SK-N-SH (cell line): ENCODE results near the gene DUOXA2. TPM values are rescaled to one million over a fixed set of nuclear protein-coding genes. Genes with fewer than 3 reads are reported as not detected.

Experiments
- CTCF ChIA-PET: fragments of 300-600, 350-600 bp; formaldehyde crosslinking; extraction: SDS; loops from one replicate; lab custom pipeline; 2021; lab: Yijun Ruan, JAX
- POLR2A ChIA-PET: fragments of 350-600 bp; sonication (Branson Sonifier 250); formaldehyde crosslinking; extraction: SDS; loops from one replicate; lab custom pipeline; 2020; ENCODE audit warnings: antibody characterized with exemption, inconsistent platforms; lab: Yijun Ruan, JAX
- DNase-seq: peaks from one replicate; pipeline ENCODE4 v3.0.0; 2012
- H2AFZ ChIP-seq: fragments of 200-600 bp; sonication (generic); 2 replicates; pipeline ENCODE4 v1.8.1; 2016; ENCODE audit warnings: antibody characterized with exemption, mild to moderate bottlenecking, low read depth
- H3F3A ChIP-seq: fragments of 200-600 bp; sonication (generic); replicated peaks from 2 replicates; pipeline ENCODE3; 2016; ENCODE audit warnings: antibody characterized with exemption, mild to moderate bottlenecking; ENCODE audit not compliant: insufficient read depth
- H3K27ac ChIP-seq, 2 experiments: fragments of 200-500 bp in 1 of 2; fragments of 200-600 bp in 1 of 2; sonication (Bioruptor generic) in 1 of 2; sonication (generic), shearing (Covaris generic) in 1 of 2; 2 replicates each; pipeline versions ENCODE4 v1.5.1 to v1.6.1; 2014 to 2016; ENCODE audit warnings: low read depth in 2 of 2, inconsistent platforms in 1 of 2, low read length in 1 of 2, mild to moderate bottlenecking in 1 of 2, mixed read lengths in 1 of 2
- H3K27me3 ChIP-seq: fragments of 200-600 bp; sonication (generic), shearing (Covaris generic); 2 replicates; pipeline ENCODE4 v1.6.1; 2016; ENCODE audit warnings: mixed run types; ENCODE audit not compliant: insufficient read depth
- H3K36me3 ChIP-seq, 2 experiments: fragments of 200-500 bp in 1 of 2; fragments of 200-600 bp in 1 of 2; sonication (Bioruptor generic) in 1 of 2; sonication (generic) in 1 of 2; replicated peaks in 1 of 2; 2 replicates each; pipeline versions ENCODE3 to v1.5.1; 2014 to 2016; ENCODE audit warnings: low read length in 1 of 2, mild to moderate bottlenecking in 1 of 2; ENCODE audit not compliant: insufficient read depth in 2 of 2, control insufficient read depth in 1 of 2
- H3K4me1 ChIP-seq, 2 experiments: fragments of 200-500 bp in 1 of 2; fragments of 200-600 bp in 1 of 2; sonication (Bioruptor generic) in 1 of 2; sonication (generic), shearing (Covaris generic) in 1 of 2; 2 replicates each; pipeline versions ENCODE4 v1.5.1 to v1.6.1; 2014 to 2016; ENCODE audit warnings: low read depth in 1 of 2, low read length in 1 of 2, mixed run types in 1 of 2; ENCODE audit not compliant: insufficient read depth in 2 of 2, control insufficient read depth in 1 of 2
- H3K4me2 ChIP-seq: fragments of 200-600 bp; sonication (generic), shearing (Covaris generic); 2 replicates; pipeline ENCODE4 v1.6.1; 2017; ENCODE audit warnings: mixed run types
- H3K4me3 ChIP-seq, 2 experiments: fragments of 200-500 bp in 1 of 2; fragments of 200-600 bp in 1 of 2; sonication (Bioruptor generic) in 1 of 2; sonication (generic), shearing (Covaris generic) in 1 of 2; 2 replicates each; pipeline versions ENCODE4 v1.5.1 to v1.8.1; 2014 to 2016; ENCODE audit warnings: low read depth in 2 of 2, inconsistent platforms in 1 of 2, low read length in 1 of 2, mild to moderate bottlenecking in 1 of 2, mixed read lengths in 1 of 2, moderate library complexity in 1 of 2
- H3K79me2 ChIP-seq: fragments of 200-600 bp; sonication (generic); 2 replicates; pipeline ENCODE4 v1.8.1; 2017; ENCODE audit warnings: mild to moderate bottlenecking; ENCODE audit not compliant: insufficient read depth
- H3K9ac ChIP-seq: fragments of 200-600 bp; sonication (generic); 2 replicates; pipeline ENCODE4 v1.6.1; 2017; ENCODE audit warnings: mixed run types
- H3K9me2 ChIP-seq: fragments of 200-600 bp; sonication (generic); 2 replicates; pipeline ENCODE4 v1.6.1; 2017; ENCODE audit warnings: mixed run types
- H3K9me3 ChIP-seq: fragments of 200-600 bp; sonication (generic); 2 replicates; pipeline ENCODE4 v1.6.1; 2017; ENCODE audit warnings: mixed run types, mild to moderate bottlenecking, moderate library complexity
- H4K20me1 ChIP-seq: fragments of 200-600 bp; sonication (generic); 2 replicates; pipeline ENCODE4 v1.6.1; 2017; ENCODE audit warnings: mild to moderate bottlenecking, mixed run types; ENCODE audit not compliant: insufficient read depth
- ELF1 ChIP-seq: IDR thresholded peaks from 2 replicates; pipeline ENCODE4 v1.4.0; 2012
- FOSL2 ChIP-seq: IDR thresholded peaks from 2 replicates; pipeline ENCODE4 v1.4.0; 2012; ENCODE audit warnings: low read depth, mild to moderate bottlenecking, moderate library complexity, borderline replicate concordance
- FOXM1 ChIP-seq: IDR thresholded peaks from 2 replicates; pipeline ENCODE4 v1.4.0; 2012; ENCODE audit warnings: low read depth, mild to moderate bottlenecking
- GABPA ChIP-seq: IDR thresholded peaks from 2 replicates; pipeline ENCODE4 v1.4.0; 2012; ENCODE audit warnings: low read depth, mild to moderate bottlenecking
- MXI1 ChIP-seq: IDR thresholded peaks from 2 replicates; pipeline ENCODE4 v1.6.1; 2012; ENCODE audit warnings: mild to moderate bottlenecking, low read depth, low read length, improper control_type of control experiment
- NRF1 ChIP-seq: IDR thresholded peaks from 2 replicates; pipeline ENCODE4 v1.6.1; 2012; ENCODE audit warnings: low read depth, mild to moderate bottlenecking, low read length
- RXRA ChIP-seq: IDR thresholded peaks from 2 replicates; pipeline ENCODE4 v1.4.0; 2012; ENCODE audit warnings: low read depth, mild to moderate bottlenecking, borderline replicate concordance
- SIN3A ChIP-seq: IDR thresholded peaks from 2 replicates; pipeline ENCODE4 v1.6.1; 2012; ENCODE audit warnings: low read depth, mild to moderate bottlenecking, low read length, moderate library complexity, borderline replicate concordance
- TAF1 ChIP-seq: IDR thresholded peaks from 2 replicates; pipeline ENCODE4 v1.6.1; 2012; ENCODE audit warnings: low read depth, mild to moderate bottlenecking, low read length, moderate library complexity, borderline replicate concordance
- TEAD4 ChIP-seq: IDR thresholded peaks from 2 replicates; pipeline ENCODE4 v1.4.0; 2012; ENCODE audit warnings: mild to moderate bottlenecking, borderline replicate concordance; ENCODE audit not compliant: insufficient read depth
- YY1 ChIP-seq: IDR thresholded peaks from 2 replicates; pipeline ENCODE4 v1.4.0; 2012; ENCODE audit warnings: low read depth, mild to moderate bottlenecking
- WGBS: methylation state at CpG from one replicate; pipeline ENCODE4 v1.1.6; 2017; ENCODE audit warnings: low lambda C conversion rate; 5-methylcytosine and 5-hydroxymethylcytosine counted together
- polyA plus RNA-seq, 3 experiments: library from polyadenylated mRNA; depleted of rRNA; stranded (reverse); fragments of >200 nt; gene quantifications; 2 replicates each; pipeline ENCODE4 v1.2.3, GENCODE V29; 2012
- TF ChIP-seq, protein P1 (sequence below): fragments of 150-350 bp; IDR thresholded peaks from 2 replicates; pipeline ENCODE4 v1.6.1; 2016; ENCODE audit warnings: mild to moderate bottlenecking, low read depth, low read length
- TF ChIP-seq, protein P2 (sequence below): fragments of 200-600 bp; sonication (generic); IDR thresholded peaks from 2 replicates; pipeline ENCODE4 v1.6.1; 2017; ENCODE audit warnings: antibody characterized with exemption, mild to moderate bottlenecking, moderate library complexity
- TF ChIP-seq, protein P3 (sequence below): IDR thresholded peaks from 2 replicates; pipeline ENCODE4 v1.4.0; 2012; ENCODE audit warnings: low read depth, borderline replicate concordance

DUOXA2 gene
- polyA plus RNA-seq, 1 of the 3 experiments (the other 2 are of a cell fraction) = not detected

DNA sequence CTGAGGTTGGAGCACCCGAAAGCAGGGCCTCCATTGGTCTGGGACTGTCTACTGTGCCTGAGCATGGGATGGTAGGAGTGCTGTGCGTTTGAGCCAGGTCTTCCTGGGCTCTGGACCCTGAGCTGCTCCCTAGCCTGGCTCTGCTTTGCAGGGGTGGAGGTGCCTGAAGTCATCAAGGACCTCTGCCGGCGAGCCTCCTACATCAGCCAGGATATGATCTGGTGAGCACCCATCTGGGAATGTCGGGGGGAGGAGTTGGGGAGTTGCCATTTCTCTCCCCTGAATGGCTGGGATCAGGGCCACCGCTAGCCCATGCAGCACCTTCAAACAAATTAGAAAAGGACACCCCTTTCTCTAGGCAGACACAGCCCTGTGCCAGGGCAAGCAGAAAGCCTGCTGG lies 36.4 kb downstream of the DUOXA2 start:
- H3K4me3 ChIP-seq = no peak overlapping the region
- no peak overlapping the region for H3K9ac ChIP-seq
- DNase-seq = no peak
- H3F3A ChIP-seq = no peaks in the 10 kb centered on the region
- peaks cover 0 to 3% of the 10 kb centered on the region in 2 experiments for H3K36me3 ChIP-seq
- TF ChIP-seq TEAD4 (no peak), FOSL2 (no peak), TAF1 (no peak), RXRA (no peak), FOXM1 (no peak), SIN3A (no peak), ELF1 (no peak), NRF1 (no peak), GABPA (no peak)
- TF ChIP-seq, protein P1, sequence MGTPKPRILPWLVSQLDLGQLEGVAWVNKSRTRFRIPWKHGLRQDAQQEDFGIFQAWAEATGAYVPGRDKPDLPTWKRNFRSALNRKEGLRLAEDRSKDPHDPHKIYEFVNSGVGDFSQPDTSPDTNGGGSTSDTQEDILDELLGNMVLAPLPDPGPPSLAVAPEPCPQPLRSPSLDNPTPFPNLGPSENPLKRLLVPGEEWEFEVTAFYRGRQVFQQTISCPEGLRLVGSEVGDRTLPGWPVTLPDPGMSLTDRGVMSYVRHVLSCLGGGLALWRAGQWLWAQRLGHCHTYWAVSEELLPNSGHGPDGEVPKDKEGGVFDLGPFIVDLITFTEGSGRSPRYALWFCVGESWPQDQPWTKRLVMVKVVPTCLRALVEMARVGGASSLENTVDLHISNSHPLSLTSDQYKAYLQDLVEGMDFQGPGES = no peak
- TF ChIP-seq, protein P2, sequence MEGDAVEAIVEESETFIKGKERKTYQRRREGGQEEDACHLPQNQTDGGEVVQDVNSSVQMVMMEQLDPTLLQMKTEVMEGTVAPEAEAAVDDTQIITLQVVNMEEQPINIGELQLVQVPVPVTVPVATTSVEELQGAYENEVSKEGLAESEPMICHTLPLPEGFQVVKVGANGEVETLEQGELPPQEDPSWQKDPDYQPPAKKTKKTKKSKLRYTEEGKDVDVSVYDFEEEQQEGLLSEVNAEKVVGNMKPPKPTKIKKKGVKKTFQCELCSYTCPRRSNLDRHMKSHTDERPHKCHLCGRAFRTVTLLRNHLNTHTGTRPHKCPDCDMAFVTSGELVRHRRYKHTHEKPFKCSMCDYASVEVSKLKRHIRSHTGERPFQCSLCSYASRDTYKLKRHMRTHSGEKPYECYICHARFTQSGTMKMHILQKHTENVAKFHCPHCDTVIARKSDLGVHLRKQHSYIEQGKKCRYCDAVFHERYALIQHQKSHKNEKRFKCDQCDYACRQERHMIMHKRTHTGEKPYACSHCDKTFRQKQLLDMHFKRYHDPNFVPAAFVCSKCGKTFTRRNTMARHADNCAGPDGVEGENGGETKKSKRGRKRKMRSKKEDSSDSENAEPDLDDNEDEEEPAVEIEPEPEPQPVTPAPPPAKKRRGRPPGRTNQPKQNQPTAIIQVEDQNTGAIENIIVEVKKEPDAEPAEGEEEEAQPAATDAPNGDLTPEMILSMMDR = no peak
- H3K27me3 ChIP-seq = no peaks in the 10 kb centered on the region
- no peaks in the 10 kb centered on the region for H3K9me3 ChIP-seq
- no peak overlapping the region for H3K27ac ChIP-seq
- POLR2A ChIA-PET = interaction anchor here (2.0 kb wide), 1 partner anchor 11 kb away, joined by 6 read pairs; no protein-coding TSS in a partner anchor
- no peaks in the 10 kb centered on the region for H3K9me2 ChIP-seq
- peaks cover 11 to 12% of the 10 kb centered on the region in 2 experiments; a peak in 3 of 4 replicates for H3K4me1 ChIP-seq
- no peak overlapping the region for H3K4me2 ChIP-seq
- CTCF ChIA-PET = interaction anchor here (0.7 to 4.3 kb wide), 7 partner anchors 12 to 307 kb away, joined by 3 to 25 read pairs (median 3); no protein-coding TSS in a partner anchor
- no peak overlapping the region for H2AFZ ChIP-seq
- no peaks in the 10 kb centered on the region for H4K20me1 ChIP-seq
- WGBS = 53% methylated on average over 3 of the region's 6 CpGs
- H3K79me2 ChIP-seq = no peaks in the 10 kb centered on the region

DNA sequence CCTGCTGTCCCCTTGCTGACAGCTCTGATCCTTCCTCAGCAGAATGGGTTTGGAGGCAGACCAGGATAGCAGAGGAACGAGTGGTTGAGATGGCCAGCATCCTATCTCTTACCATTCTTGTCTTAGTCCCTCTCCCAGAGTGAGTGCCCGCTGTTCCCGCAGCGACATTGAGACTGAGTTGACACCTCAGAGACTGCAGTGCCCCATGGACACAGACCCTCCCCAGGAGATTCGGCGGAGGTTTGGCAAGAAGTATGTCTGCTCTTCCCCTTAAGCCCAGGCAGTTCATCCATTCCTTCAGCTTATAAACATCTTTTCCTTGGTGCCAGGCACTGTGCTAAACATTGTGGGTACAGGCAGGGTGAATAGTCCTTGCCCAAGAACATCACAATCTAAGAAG lies 36.9 kb downstream of the DUOXA2 start:
- Histone ChIP-seq H3K9me2 (no peaks in the 10 kb centered on the region), H3K27ac (no peak overlapping the region), H3K4me3 (no peak overlapping the region), H3K4me2 (no peak overlapping the region), H2AFZ (no peak overlapping the region), H3K27me3 (no peaks in the 10 kb centered on the region), H3K4me1 (peaks cover 10 to 13% of the 10 kb centered on the region in 2 experiments; a peak in 3 of 4 replicates), H3F3A (no peaks in the 10 kb centered on the region), H3K36me3 (peaks cover 0 to 3% of the 10 kb centered on the region in 2 experiments), H3K9ac (no peak overlapping the region), H3K79me2 (no peaks in the 10 kb centered on the region), H4K20me1 (no peaks in the 10 kb centered on the region), H3K9me3 (no peaks in the 10 kb centered on the region)
- CTCF ChIA-PET = interaction anchor here (0.8 to 3.2 kb wide), 5 partner anchors 12 to 54 kb away, joined by 3 to 12 read pairs (median 3); no protein-coding TSS in a partner anchor
- TF ChIP-seq, protein P3, sequence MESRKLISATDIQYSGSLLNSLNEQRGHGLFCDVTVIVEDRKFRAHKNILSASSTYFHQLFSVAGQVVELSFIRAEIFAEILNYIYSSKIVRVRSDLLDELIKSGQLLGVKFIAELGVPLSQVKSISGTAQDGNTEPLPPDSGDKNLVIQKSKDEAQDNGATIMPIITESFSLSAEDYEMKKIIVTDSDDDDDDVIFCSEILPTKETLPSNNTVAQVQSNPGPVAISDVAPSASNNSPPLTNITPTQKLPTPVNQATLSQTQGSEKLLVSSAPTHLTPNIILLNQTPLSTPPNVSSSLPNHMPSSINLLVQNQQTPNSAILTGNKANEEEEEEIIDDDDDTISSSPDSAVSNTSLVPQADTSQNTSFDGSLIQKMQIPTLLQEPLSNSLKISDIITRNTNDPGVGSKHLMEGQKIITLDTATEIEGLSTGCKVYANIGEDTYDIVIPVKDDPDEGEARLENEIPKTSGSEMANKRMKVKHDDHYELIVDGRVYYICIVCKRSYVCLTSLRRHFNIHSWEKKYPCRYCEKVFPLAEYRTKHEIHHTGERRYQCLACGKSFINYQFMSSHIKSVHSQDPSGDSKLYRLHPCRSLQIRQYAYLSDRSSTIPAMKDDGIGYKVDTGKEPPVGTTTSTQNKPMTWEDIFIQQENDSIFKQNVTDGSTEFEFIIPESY = no peak
- no peak for TF ChIP-seq YY1
- no peak for TF ChIP-seq MXI1
- TF ChIP-seq, protein P2 = no peak
- POLR2A ChIA-PET = no interaction called here
- no peak for DNase-seq
- WGBS = 95% methylated on average over 6 of the region's 6 CpGs
